ENCODE measurements around the gene CLEC16A.

Gene CLEC16A

DNA sequence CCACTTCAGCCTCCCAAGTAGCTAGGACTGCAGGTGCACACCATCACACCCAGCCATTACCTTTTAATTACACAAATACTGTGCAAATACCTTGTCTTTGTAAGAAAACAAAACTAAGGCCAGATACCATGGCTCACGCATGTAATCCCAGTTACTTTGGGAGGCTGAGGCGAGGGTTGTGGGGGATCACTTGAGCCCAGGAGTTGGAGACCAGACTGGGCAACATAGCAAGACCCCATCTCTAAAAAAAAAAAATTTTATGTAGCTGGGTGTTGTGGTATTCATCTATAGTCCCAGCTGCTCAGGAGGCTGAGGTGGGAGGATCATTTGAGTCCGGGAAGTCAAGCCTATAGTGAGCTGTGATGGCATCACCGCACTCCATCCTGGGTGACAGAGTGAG lies 151.6 kb downstream of the CLEC16A start:
- Histone ChIP-seq H3K4me2 (ENCODE audit: low read length) (no peak overlapping the region), H3K27ac (ENCODE audit: low read depth, low read length) (no peak overlapping the region)

DNA sequence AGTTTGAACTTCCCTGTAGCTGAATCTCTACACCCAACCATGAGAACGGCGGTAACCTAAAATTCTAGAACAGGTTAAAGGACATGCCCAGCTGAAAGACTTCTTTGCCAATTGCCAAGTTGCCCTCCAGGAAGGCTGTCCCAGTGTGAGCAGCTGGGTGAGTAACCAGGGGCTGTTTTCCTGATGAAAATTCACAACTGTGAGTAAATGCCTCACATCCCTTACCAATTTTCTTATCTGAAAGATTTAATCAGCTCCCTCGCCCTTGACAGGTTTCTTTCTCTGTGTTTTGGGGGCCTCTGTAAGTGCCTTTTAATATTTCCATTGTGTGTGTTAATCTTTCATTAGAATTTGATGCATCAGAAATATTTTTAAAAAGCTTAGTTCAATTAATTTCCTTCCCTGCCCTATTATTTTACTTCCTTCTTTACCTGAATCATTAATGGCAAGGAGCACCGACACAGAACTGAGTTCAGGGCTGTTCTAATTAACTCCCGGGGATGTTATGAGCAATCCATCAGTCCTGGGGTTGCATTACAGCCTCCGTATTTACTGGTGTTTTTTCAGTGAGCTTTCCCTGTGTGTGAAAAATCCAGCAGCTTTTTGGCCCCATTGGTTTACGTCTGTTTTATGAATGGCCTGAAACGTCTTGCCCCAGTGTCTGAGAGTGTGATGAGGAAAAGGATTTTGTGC lies 152.9 kb downstream of the CLEC16A start:
- Histone ChIP-seq H3K36me3 (ENCODE audit: control insufficient read depth, low read length) (no peaks in the 10 kb centered on the region), H3K4me2 (ENCODE audit: low read length) (no peak overlapping the region), H4K20me1 (ENCODE audit: control insufficient read depth, insufficient read depth, low read depth, low read length) (no peaks in the 10 kb centered on the region), H3K9me3 (ENCODE audit: control insufficient read depth, insufficient read depth, low read length) (no peaks in the 10 kb centered on the region), H3K27me3 (ENCODE audit: control insufficient read depth, low read length) (no peaks in the 10 kb centered on the region), H3K4me3 (ENCODE audit: low read length) (no peak overlapping the region), H3F3A (ENCODE audit: control insufficient read depth, insufficient read depth) (no peaks in the 10 kb centered on the region), H3K27ac (ENCODE audit: low read depth, low read length) (no peak overlapping the region), H3K9me2 (replicated peaks; ENCODE audit: control insufficient read depth, low read length) (no peaks in the 10 kb centered on the region), H3K79me2 (ENCODE audit: control insufficient read depth, low read length) (no peaks in the 10 kb centered on the region), H3K4me1 (ENCODE audit: control insufficient read depth, low read length) (peaks cover 32% of the 10 kb centered on the region)
- TF ChIP-seq, protein P1, sequence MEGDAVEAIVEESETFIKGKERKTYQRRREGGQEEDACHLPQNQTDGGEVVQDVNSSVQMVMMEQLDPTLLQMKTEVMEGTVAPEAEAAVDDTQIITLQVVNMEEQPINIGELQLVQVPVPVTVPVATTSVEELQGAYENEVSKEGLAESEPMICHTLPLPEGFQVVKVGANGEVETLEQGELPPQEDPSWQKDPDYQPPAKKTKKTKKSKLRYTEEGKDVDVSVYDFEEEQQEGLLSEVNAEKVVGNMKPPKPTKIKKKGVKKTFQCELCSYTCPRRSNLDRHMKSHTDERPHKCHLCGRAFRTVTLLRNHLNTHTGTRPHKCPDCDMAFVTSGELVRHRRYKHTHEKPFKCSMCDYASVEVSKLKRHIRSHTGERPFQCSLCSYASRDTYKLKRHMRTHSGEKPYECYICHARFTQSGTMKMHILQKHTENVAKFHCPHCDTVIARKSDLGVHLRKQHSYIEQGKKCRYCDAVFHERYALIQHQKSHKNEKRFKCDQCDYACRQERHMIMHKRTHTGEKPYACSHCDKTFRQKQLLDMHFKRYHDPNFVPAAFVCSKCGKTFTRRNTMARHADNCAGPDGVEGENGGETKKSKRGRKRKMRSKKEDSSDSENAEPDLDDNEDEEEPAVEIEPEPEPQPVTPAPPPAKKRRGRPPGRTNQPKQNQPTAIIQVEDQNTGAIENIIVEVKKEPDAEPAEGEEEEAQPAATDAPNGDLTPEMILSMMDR (IDR thresholded peaks at IDR 0.05; ENCODE audit: low read depth, low read length, poor library complexity, severe bottlenecking): no peak
- TF ChIP-seq EZH2phosphoT487 (IDR thresholded peaks at IDR 0.05; ENCODE audit: borderline replicate concordance, low read length): no peak

More for the DNA sequence above, 151.6 kb downstream of the CLEC16A start:
- TF ChIP-seq EZH2phosphoT487 (IDR thresholded peaks at IDR 0.05; ENCODE audit: borderline replicate concordance, low read length): no peak
- TF ChIP-seq, protein P1 (IDR thresholded peaks at IDR 0.05; ENCODE audit: low read depth, low read length, poor library complexity, severe bottlenecking): no peak
- Histone ChIP-seq H3K79me2 (ENCODE audit: control insufficient read depth, low read length) (no peaks in the 10 kb centered on the region), H3K9me3 (ENCODE audit: control insufficient read depth, insufficient read depth, low read length) (no peaks in the 10 kb centered on the region), H4K20me1 (ENCODE audit: control insufficient read depth, insufficient read depth, low read depth, low read length) (no peaks in the 10 kb centered on the region), H3F3A (ENCODE audit: control insufficient read depth, insufficient read depth) (no peaks in the 10 kb centered on the region), H3K4me3 (ENCODE audit: low read length) (no peak overlapping the region), H3K27me3 (ENCODE audit: control insufficient read depth, low read length) (no peaks in the 10 kb centered on the region), H3K9me2 (replicated peaks; ENCODE audit: control insufficient read depth, low read length) (no peaks in the 10 kb centered on the region), H3K36me3 (ENCODE audit: control insufficient read depth, low read length) (no peaks in the 10 kb centered on the region), H3K4me1 (ENCODE audit: control insufficient read depth, low read length) (peaks cover 32% of the 10 kb centered on the region)

DNA sequence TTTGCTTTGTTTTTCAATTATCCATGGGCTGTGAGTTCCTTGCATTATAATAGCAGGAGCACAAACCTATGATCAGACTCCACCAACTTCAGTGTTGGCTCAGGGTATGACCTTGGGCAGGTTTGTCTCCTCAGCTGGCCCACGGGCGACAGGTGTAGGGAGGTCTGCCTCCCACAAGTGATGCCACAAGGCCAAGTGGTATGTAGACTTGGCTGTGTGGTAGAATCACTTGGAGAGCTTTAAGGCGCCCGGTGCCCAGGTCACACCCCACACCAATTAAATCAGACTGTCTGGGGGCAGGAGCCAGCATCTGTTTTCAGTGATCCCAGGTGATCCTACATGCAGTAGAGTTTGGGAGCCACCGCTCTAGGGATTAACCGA lies 153.4 kb downstream of the CLEC16A start:
- Histone ChIP-seq H3K4me3 (ENCODE audit: low read length) (no peak overlapping the region), H3K9me3 (ENCODE audit: control insufficient read depth, insufficient read depth, low read length) (no peaks in the 10 kb centered on the region), H3K4me2 (ENCODE audit: low read length) (no peak overlapping the region), H4K20me1 (ENCODE audit: control insufficient read depth, insufficient read depth, low read depth, low read length) (no peaks in the 10 kb centered on the region), H3K27ac (ENCODE audit: low read depth, low read length) (no peak overlapping the region), H3K27me3 (ENCODE audit: control insufficient read depth, low read length) (no peaks in the 10 kb centered on the region), H3K9me2 (replicated peaks; ENCODE audit: control insufficient read depth, low read length) (no peaks in the 10 kb centered on the region), H3K36me3 (ENCODE audit: control insufficient read depth, low read length) (no peaks in the 10 kb centered on the region), H3F3A (ENCODE audit: control insufficient read depth, insufficient read depth) (no peaks in the 10 kb centered on the region), H3K4me1 (ENCODE audit: control insufficient read depth, low read length) (peaks cover 32% of the 10 kb centered on the region), H3K79me2 (ENCODE audit: control insufficient read depth, low read length) (no peaks in the 10 kb centered on the region)
- no peak for TF ChIP-seq EZH2phosphoT487 (IDR thresholded peaks at IDR 0.05; ENCODE audit: borderline replicate concordance, low read length)
- TF ChIP-seq, protein P1 (IDR thresholded peaks at IDR 0.05; ENCODE audit: low read depth, low read length, poor library complexity, severe bottlenecking): no peak
